Adrenal gland (tissue), 5 donors: ENCODE measurements around the gene TEDC2.

Source experiments
- CTCF ChIP-seq, 6 experiments: fragments of 450-650 bp in 4 of 6; fragments of 200-600 bp in 2 of 6; sonication (generic) in 1 of 6; IDR thresholded peaks; 1 replicate in 5 of 6; 2 replicates in 1 of 6; pipeline versions ENCODE4 v1.5.1 to v1.8.0; 2016 to 2021; ENCODE audit warnings: antibody characterized with exemption in 6 of 6, mild to moderate bottlenecking in 2 of 6, moderate library complexity in 1 of 6
- POLR2A ChIP-seq, 2 donors: fragments of 450-650 bp; IDR thresholded peaks; one replicate each; pipeline ENCODE4 v1.6.1; 2017; ENCODE audit warnings: antibody characterized with exemption in 2 of 2, mild to moderate bottlenecking in 2 of 2, moderate library complexity in 1 of 2
- donor health status: DM: no; HTN: no; CAD: no.

- TF ChIP-seq CTCF (IDR thresholded peaks at IDR 0.05) (peak in 2 of 6 experiments; percentile 24 to 27), POLR2A (IDR thresholded peaks at IDR 0.05) (no peak)
Measured at GRCh38 chr16:2428051-2428783, 31.7 kb upstream of the TEDC2 start.
